CD14-positive monocyte (primary cell): ENCODE data around the gene HP1BP3. TPM values are rescaled to one million over a fixed set of nuclear protein-coding genes. Genes with fewer than 3 reads are reported as not detected.

Experiments used
- DNase-seq, 3 donors: peaks; one replicate each; pipeline ENCODE4 v3.0.0-alpha.2; 2011 to 2022
- H2AFZ ChIP-seq: 2 replicates; pipeline ENCODE4 v1.6.0; 2012; ENCODE audit warnings: mild to moderate bottlenecking, low read depth, low read length, inconsistent platforms; ENCODE audit not compliant: insufficient read depth, poor library complexity, severe bottlenecking
- H3K27ac ChIP-seq, 2 donors: 1 replicate in 1 of 2; 2 replicates in 1 of 2; pipeline ENCODE4 v1.5.1; 2012 to 2013; ENCODE audit warnings: low read length in 2 of 2, control low read depth in 1 of 2, inconsistent platforms in 1 of 2, low read depth in 1 of 2, mild to moderate bottlenecking in 1 of 2
- H3K27me3 ChIP-seq, 2 donors: one replicate each; pipeline versions ENCODE4 v1.6.0 to v1.6.1; 2011 to 2013; ENCODE audit warnings: low read length in 2 of 2; ENCODE audit not compliant: control insufficient read depth in 2 of 2, insufficient read depth in 2 of 2
- H3K36me3 ChIP-seq, 2 donors: replicated peaks in 1 of 2; 1 replicate in 1 of 2; 2 replicates in 1 of 2; pipeline versions ENCODE4 v1.5.1 to v1.6.1; 2012 to 2013; ENCODE audit warnings: low read length in 2 of 2, control low read depth in 1 of 2, inconsistent platforms in 1 of 2, mild to moderate bottlenecking in 1 of 2; ENCODE audit not compliant: insufficient read depth in 2 of 2, control insufficient read depth in 1 of 2
- H3K4me1 ChIP-seq, 2 donors: 1 replicate in 1 of 2; 2 replicates in 1 of 2; pipeline versions ENCODE4 v1.5.1 to v1.6.1; 2012 to 2013; ENCODE audit warnings: low read length in 2 of 2, control low read depth in 1 of 2, inconsistent platforms in 1 of 2, mild to moderate bottlenecking in 1 of 2, moderate library complexity in 1 of 2; ENCODE audit not compliant: insufficient read depth in 2 of 2, control insufficient read depth in 1 of 2
- H3K4me2 ChIP-seq: replicated peaks from 2 replicates; pipeline ENCODE3; 2012; ENCODE audit warnings: low read length, moderate library complexity, mild to moderate bottlenecking; ENCODE audit not compliant: poor library complexity, severe bottlenecking; ENCODE audit errors: extremely low read depth
- H3K4me3 ChIP-seq, 3 experiments: fragments of 200-600 bp in 1 of 3; sonication (generic) in 1 of 3; replicated peaks in 1 of 3; 1 replicate in 2 of 3; 2 replicates in 1 of 3; pipeline ENCODE4 v1.5.1; 2011 to 2013; ENCODE audit warnings: low read length in 3 of 3, mild to moderate bottlenecking in 3 of 3, control low read depth in 2 of 3, low read depth in 2 of 3, inconsistent platforms in 1 of 3, moderate library complexity in 1 of 3
- H3K79me2 ChIP-seq: 2 replicates; pipeline ENCODE4 v1.6.0; 2012; ENCODE audit warnings: mild to moderate bottlenecking, control low read depth, inconsistent platforms, low read length, moderate library complexity; ENCODE audit not compliant: insufficient read depth
- H3K9ac ChIP-seq: 2 replicates; pipeline ENCODE4 v1.6.0; 2017; ENCODE audit warnings: low read length, mild to moderate bottlenecking; ENCODE audit not compliant: insufficient read depth, poor library complexity, severe bottlenecking
- H3K9me3 ChIP-seq, 2 donors: replicated peaks in 1 of 2; 1 replicate in 1 of 2; 2 replicates in 1 of 2; pipeline versions ENCODE4 v1.5.1 to v1.6.1; 2012 to 2013; ENCODE audit warnings: low read length in 2 of 2, control low read depth in 1 of 2; ENCODE audit not compliant: control insufficient read depth in 1 of 2, insufficient read depth in 1 of 2
- H4K20me1 ChIP-seq: 2 replicates; pipeline ENCODE4 v1.6.0; 2012; ENCODE audit warnings: mild to moderate bottlenecking, low read length, control low read depth, moderate library complexity; ENCODE audit not compliant: insufficient read depth
- H3K27ac Mint-ChIP-seq, 7 donors: one replicate each; pipeline ENCODE4 v1.8.0; 2020; ENCODE audit warnings: mild to moderate bottlenecking in 7 of 7, mixed read lengths in 7 of 7, moderate library complexity in 6 of 7, inconsistent platforms in 2 of 7
- H3K27me3 Mint-ChIP-seq, 3 donors: one replicate each; pipeline ENCODE4 v1.8.0; 2021 to 2022; ENCODE audit warnings: low read depth in 3 of 3, mild to moderate bottlenecking in 3 of 3, mixed read lengths in 3 of 3, moderate library complexity in 3 of 3, inconsistent platforms in 1 of 3
- H3K36me3 Mint-ChIP-seq, 2 donors: one replicate each; pipeline ENCODE4 v1.8.0; 2020; ENCODE audit warnings: mixed read lengths in 2 of 2, inconsistent platforms in 1 of 2, mild to moderate bottlenecking in 1 of 2
- H3K4me1 Mint-ChIP-seq: one replicate; pipeline ENCODE4 v1.8.0; 2020; ENCODE audit warnings: mild to moderate bottlenecking, mixed read lengths
- H3K4me3 Mint-ChIP-seq, 2 donors: one replicate each; pipeline ENCODE4 v1.8.0; 2020; ENCODE audit warnings: mild to moderate bottlenecking in 2 of 2, mixed read lengths in 2 of 2, moderate library complexity in 1 of 2
- H3K9me3 Mint-ChIP-seq, 7 donors: one replicate each; pipeline ENCODE4 v1.8.0; 2020 to 2022; ENCODE audit warnings: mixed read lengths in 7 of 7, mild to moderate bottlenecking in 6 of 7, moderate library complexity in 6 of 7, inconsistent platforms in 2 of 7
- WGBS: methylation state at CpG from one replicate; pipeline ENCODE4 v1.1.5; 2013; ENCODE audit warnings: missing lambda C conversion rate; ENCODE audit not compliant: insufficient coverage; 5-methylcytosine and 5-hydroxymethylcytosine counted together
- intact Hi-C, 2 donors: fragments of 100-400 bp; cut with micrococcal nuclease; formaldehyde crosslinking; loops; one replicate each; pipeline versions ENCODE4 v1.15.0 to v1.15.1; 2023
- polyA plus RNA-seq, 3 donors: library from polyadenylated mRNA; depleted of rRNA in 1 of 3; unstranded in 2 of 3; stranded (reverse) in 1 of 3; fragments of 300-500 nt in 2 of 3; fragments of >200 nt in 1 of 3; fragmentation: Illumina TruSeq in 2 of 3; gene quantifications; 1 replicate in 2 of 3; 2 replicates in 1 of 3; pipeline ENCODE4 v1.2.3, GENCODE V29; 2012 to 2021
- TF ChIP-seq, protein P1 (sequence below): fragments of 200-600 bp; IDR thresholded peaks from one replicate; pipeline ENCODE4 v1.8.0; 2022; ENCODE audit warnings: antibody characterized with exemption, mild to moderate bottlenecking

HP1BP3 gene
- polyA plus RNA-seq, 3 donors: 121 to 137 (median 135) TPM

DNA sequence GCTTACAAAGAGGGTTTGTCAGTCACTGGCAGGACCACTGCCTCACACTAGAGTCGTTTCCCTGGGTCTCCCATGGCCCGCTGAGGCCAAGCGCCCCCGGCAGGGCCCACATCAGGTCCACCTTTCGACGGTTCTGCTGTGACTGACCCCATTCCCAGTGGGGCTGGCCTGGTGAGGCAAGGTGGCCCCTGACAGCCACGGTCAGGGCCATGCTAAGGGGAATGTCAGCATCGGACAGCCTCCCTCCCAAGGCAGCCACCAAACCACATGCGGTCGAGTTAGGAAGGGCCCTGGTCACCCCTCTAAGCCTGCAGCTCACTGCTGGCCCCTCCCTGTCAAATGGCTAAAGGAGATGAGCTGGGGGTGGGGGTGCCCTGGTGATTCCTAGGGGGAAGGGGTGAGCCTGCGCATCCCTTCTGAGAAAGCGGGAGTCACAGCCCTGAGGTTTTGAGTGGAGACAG, 66.4 kb downstream of the HP1BP3 start:
- H3K27ac ChIP-seq: no peak overlapping the region
- H3K4me3 Mint-ChIP-seq: no peak overlapping the region
- no peaks in the 10 kb centered on the region for H3K9me3 ChIP-seq
- TF ChIP-seq, protein P1, sequence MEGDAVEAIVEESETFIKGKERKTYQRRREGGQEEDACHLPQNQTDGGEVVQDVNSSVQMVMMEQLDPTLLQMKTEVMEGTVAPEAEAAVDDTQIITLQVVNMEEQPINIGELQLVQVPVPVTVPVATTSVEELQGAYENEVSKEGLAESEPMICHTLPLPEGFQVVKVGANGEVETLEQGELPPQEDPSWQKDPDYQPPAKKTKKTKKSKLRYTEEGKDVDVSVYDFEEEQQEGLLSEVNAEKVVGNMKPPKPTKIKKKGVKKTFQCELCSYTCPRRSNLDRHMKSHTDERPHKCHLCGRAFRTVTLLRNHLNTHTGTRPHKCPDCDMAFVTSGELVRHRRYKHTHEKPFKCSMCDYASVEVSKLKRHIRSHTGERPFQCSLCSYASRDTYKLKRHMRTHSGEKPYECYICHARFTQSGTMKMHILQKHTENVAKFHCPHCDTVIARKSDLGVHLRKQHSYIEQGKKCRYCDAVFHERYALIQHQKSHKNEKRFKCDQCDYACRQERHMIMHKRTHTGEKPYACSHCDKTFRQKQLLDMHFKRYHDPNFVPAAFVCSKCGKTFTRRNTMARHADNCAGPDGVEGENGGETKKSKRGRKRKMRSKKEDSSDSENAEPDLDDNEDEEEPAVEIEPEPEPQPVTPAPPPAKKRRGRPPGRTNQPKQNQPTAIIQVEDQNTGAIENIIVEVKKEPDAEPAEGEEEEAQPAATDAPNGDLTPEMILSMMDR: no peak
- H4K20me1 ChIP-seq: no peaks in the 10 kb centered on the region
- no peak for DNase-seq
- H3K36me3 Mint-ChIP-seq: peaks cover 0 to 3% of the 10 kb centered on the region in 2 donors
- H3K27me3 ChIP-seq: peaks cover 9 to 38% of the 10 kb centered on the region in 2 donors
- H3K9ac ChIP-seq: no peak overlapping the region
- H3K4me2 ChIP-seq: no peak overlapping the region
- H3K4me1 ChIP-seq: peaks cover 9 to 12% of the 10 kb centered on the region in 2 donors
- H3K36me3 ChIP-seq: no peaks in the 10 kb centered on the region
- peaks cover 34 to 52% (median 37%) of the 10 kb centered on the region in 3 donors for H3K27me3 Mint-ChIP-seq
- H3K4me1 Mint-ChIP-seq: peaks cover 9% of the 10 kb centered on the region
- H2AFZ ChIP-seq: no peak overlapping the region
- 95% methylated on average over 7 of the region's 12 CpGs for WGBS
- intact Hi-C loops: no loop called here
- no peaks in the 10 kb centered on the region for H3K79me2 ChIP-seq
- H3K4me3 ChIP-seq: no peak overlapping the region
- H3K27ac Mint-ChIP-seq: no peak overlapping the region
- H3K9me3 Mint-ChIP-seq: peaks cover 0 to 8% (median 2%) of the 10 kb centered on the region in 7 donors

DNA sequence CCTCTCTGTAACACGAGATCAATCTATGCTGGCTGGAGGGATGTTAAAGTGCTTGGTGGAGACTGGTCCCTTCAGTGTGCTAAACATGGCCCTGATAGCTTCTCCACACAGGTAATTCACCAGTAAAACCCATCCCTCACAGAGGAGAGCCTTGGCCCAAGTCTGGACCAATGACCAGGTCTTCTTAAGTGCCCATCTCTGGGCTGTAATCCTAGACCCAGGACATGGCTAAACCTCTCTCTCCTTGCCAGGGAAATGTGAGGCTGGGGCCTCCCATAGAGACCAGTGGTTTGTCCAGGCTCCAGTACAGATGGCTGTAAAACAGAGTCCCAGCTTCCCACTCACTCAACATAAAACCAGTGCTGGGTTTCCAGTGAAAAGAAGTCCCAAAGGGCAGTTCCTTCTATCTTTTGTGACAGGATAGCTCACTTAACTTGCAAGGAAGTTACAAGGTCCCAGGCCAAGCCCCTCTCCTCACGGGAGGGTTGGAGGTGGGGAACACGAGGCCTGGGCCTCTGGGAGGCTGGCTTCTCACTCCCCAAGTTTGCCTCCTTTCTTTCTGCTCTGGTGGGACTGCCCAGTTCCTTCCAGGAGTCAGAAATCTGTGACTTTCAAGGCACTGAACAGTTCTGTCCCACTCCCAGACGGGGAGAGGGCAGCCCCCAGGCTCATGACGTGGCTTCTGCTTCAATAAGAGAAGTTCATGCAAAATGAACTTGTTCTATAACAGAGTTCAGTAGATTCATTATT, 67.1 kb downstream of the HP1BP3 start:
- Histone ChIP-seq H3K79me2 (no peaks in the 10 kb centered on the region), H3K27ac (no peak overlapping the region), H3K9me3 (no peaks in the 10 kb centered on the region), H3K36me3 (no peaks in the 10 kb centered on the region), H3K4me3 (no peak overlapping the region), H3K4me2 (no peak overlapping the region), H3K4me1 (peaks cover 12 to 16% of the 10 kb centered on the region in 2 donors), H4K20me1 (no peaks in the 10 kb centered on the region), H3K9ac (no peak overlapping the region), H2AFZ (no peak overlapping the region), H3K27me3 (peaks cover 9 to 41% of the 10 kb centered on the region in 2 donors)
- Mint-ChIP-seq H3K9me3 (peaks cover 0 to 8% (median 2%) of the 10 kb centered on the region in 7 donors), H3K27ac (no peak overlapping the region), H3K4me3 (peak overlapping the region in 1 of 2 donors; percentile 71), H3K4me1 (peaks cover 14% of the 10 kb centered on the region), H3K36me3 (peaks cover 0 to 3% of the 10 kb centered on the region in 2 donors), H3K27me3 (peaks cover 38 to 58% (median 42%) of the 10 kb centered on the region in 3 donors)
- intact Hi-C loops: no loop called here
- TF ChIP-seq, protein P1: no peak
- no peak for DNase-seq
- WGBS: 79% methylated on average over 3 of the region's 5 CpGs
